ENCODE data around the gene FRMD4A.

The FRMD4A gene

GRCh38 chr10:13637894-13638293 is 692.8 kb downstream of the FRMD4A start:
- H3K27ac ChIP-seq (ENCODE audit: low read length): no peak overlapping the region
- H3K36me3 ChIP-seq (replicated peaks; ENCODE audit: insufficient read depth, low read length): no peaks in the 10 kb centered on the region
- no peaks in the 10 kb centered on the region for H3F3A ChIP-seq (ENCODE audit: insufficient read depth, low read length)

GRCh38 chr10:13637303-13637856 is 693.3 kb downstream of the FRMD4A start:
- Histone ChIP-seq H3K27me3 (replicated peaks; ENCODE audit: insufficient read depth, low read length) (no peaks in the 10 kb centered on the region), H3K9ac (ENCODE audit: low read length) (no peak overlapping the region), H4K20me1 (ENCODE audit: insufficient read depth, low read length) (no peaks in the 10 kb centered on the region), H3K9me3 (replicated peaks; ENCODE audit: insufficient read depth, low read length) (no peaks in the 10 kb centered on the region), H3K4me3 (ENCODE audit: low read length) (no peak overlapping the region), H3K9me2 (replicated peaks; ENCODE audit: insufficient read depth, low read length) (no peaks in the 10 kb centered on the region), H3K36me3 (replicated peaks; ENCODE audit: insufficient read depth, low read length) (no peaks in the 10 kb centered on the region), H3K79me2 (ENCODE audit: low read length) (no peaks in the 10 kb centered on the region), H3K4me2 (ENCODE audit: low read depth, low read length) (no peak overlapping the region), H3F3A (ENCODE audit: insufficient read depth, low read length) (no peaks in the 10 kb centered on the region), H3K27ac (ENCODE audit: low read length) (no peak overlapping the region), H3K4me1 (ENCODE audit: low read length) (no peaks in the 10 kb centered on the region), H2AFZ (ENCODE audit: low read length) (no peak overlapping the region)
- TF ChIP-seq CTCF (IDR thresholded peaks at IDR 0.05; ENCODE audit: low read length) (no peak), EZH2phosphoT487 (IDR thresholded peaks at IDR 0.05; ENCODE audit: low read length) (no peak), EZH2 (optimal IDR thresholded peaks at IDR 0.05; ENCODE audit: low read depth, low read length) (no peak)
- no peak for DNase-seq

More at GRCh38 chr10:13637894-13638293, 692.8 kb downstream of the FRMD4A start:
- Histone ChIP-seq H4K20me1 (ENCODE audit: insufficient read depth, low read length) (no peaks in the 10 kb centered on the region), H3K9me2 (replicated peaks; ENCODE audit: insufficient read depth, low read length) (no peaks in the 10 kb centered on the region), H2AFZ (ENCODE audit: low read length) (no peak overlapping the region), H3K4me1 (ENCODE audit: low read length) (no peaks in the 10 kb centered on the region), H3K4me3 (ENCODE audit: low read length) (no peak overlapping the region), H3K79me2 (ENCODE audit: low read length) (no peaks in the 10 kb centered on the region), H3K27me3 (replicated peaks; ENCODE audit: insufficient read depth, low read length) (no peaks in the 10 kb centered on the region), H3K4me2 (ENCODE audit: low read depth, low read length) (no peak overlapping the region), H3K9ac (ENCODE audit: low read length) (no peak overlapping the region), H3K9me3 (replicated peaks; ENCODE audit: insufficient read depth, low read length) (no peaks in the 10 kb centered on the region)
- DNase-seq: no peak
- TF ChIP-seq CTCF (IDR thresholded peaks at IDR 0.05; ENCODE audit: low read length): no peak
- no peak for TF ChIP-seq EZH2 (optimal IDR thresholded peaks at IDR 0.05; ENCODE audit: low read depth, low read length)
- TF ChIP-seq EZH2phosphoT487 (IDR thresholded peaks at IDR 0.05; ENCODE audit: low read length): no peak

GRCh38 chr10:13636776-13637175 is 693.9 kb downstream of the FRMD4A start:
- Histone ChIP-seq H3K4me1 (ENCODE audit: low read length) (no peaks in the 10 kb centered on the region), H3K27ac (ENCODE audit: low read length) (no peak overlapping the region), H3K4me2 (ENCODE audit: low read depth, low read length) (no peak overlapping the region), H3K9me2 (replicated peaks; ENCODE audit: insufficient read depth, low read length) (no peaks in the 10 kb centered on the region), H2AFZ (ENCODE audit: low read length) (no peak overlapping the region), H3K27me3 (replicated peaks; ENCODE audit: insufficient read depth, low read length) (no peaks in the 10 kb centered on the region), H3K36me3 (replicated peaks; ENCODE audit: insufficient read depth, low read length) (no peaks in the 10 kb centered on the region), H4K20me1 (ENCODE audit: insufficient read depth, low read length) (no peaks in the 10 kb centered on the region), H3K9me3 (replicated peaks; ENCODE audit: insufficient read depth, low read length) (no peaks in the 10 kb centered on the region), H3K4me3 (ENCODE audit: low read length) (no peak overlapping the region), H3K9ac (ENCODE audit: low read length) (no peak overlapping the region), H3K79me2 (ENCODE audit: low read length) (no peaks in the 10 kb centered on the region), H3F3A (ENCODE audit: insufficient read depth, low read length) (no peaks in the 10 kb centered on the region)
- TF ChIP-seq EZH2phosphoT487 (IDR thresholded peaks at IDR 0.05; ENCODE audit: low read length): no peak
- TF ChIP-seq EZH2 (optimal IDR thresholded peaks at IDR 0.05; ENCODE audit: low read depth, low read length): no peak
- no peak for TF ChIP-seq CTCF (IDR thresholded peaks at IDR 0.05; ENCODE audit: low read length)
- DNase-seq: no peak

Data from MM.1S (cell line).